RCC 7860 (cell line): Measurements from ENCODE around the gene NHSL2.

Experiments used
- DNase-seq: peaks from one replicate; pipeline ENCODE4 v3.0.0-alpha.2; 2015; ENCODE audit warnings: low spot score
- FAIRE-seq: peaks from 2 replicates; lab custom pipeline; 2012; peaks lifted over from hg19 to GRCh38; lab: Jason Lieb, UNC

Gene NHSL2

GRCh38 chrX:71989768-71990426 is 79.3 kb downstream of the NHSL2 start:
- peak; percentile 24 for DNase-seq
- FAIRE-seq = no peak

DNA sequence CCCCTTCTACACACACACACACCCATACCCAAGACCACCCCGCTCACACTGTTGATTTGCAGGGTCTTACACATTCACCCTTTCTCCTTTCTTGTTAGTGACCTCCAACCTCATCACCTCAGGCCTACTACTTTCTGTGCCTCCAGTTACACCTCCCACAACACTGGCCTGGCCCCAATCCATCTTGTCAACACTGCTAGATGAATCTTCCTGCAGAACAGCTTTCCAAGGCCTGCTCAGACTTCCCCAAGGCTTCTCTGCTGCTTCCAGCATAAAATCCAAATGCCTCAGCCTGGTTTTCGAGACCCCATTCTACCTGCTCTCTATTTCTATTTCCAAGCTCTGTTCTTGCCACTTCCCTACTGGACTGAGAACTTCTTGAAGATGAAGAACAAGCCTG is 79.9 kb downstream of the NHSL2 start:
- FAIRE-seq (no peak), DNase-seq (no peak)

- FAIRE-seq (no peak), DNase-seq (no peak)
Measured at GRCh38 chrX:71991164-71991563, 80.5 kb downstream of the NHSL2 start.

DNA sequence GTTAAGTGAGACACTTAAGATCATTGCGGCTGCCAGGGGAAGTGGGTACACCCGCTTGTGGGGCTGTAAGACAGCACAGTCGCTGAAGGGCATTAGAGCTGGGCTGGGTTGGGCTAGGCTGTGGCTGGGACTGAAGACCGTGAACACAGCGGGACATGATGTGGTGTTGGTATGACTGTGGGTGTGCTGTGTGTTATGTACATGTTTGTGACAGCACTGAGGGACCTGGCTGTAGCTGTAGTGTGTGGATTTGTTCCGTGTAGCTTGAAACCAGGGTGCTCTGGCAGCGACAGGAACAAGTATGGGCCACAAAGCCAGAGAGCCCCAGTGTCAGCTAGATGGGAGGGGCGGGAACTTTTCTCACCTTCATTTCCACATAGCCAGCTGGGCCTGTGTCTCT is 82.1 kb downstream of the NHSL2 start:
- DNase-seq = no peak

GRCh38 chrX:71993371-71993770 is 82.7 kb downstream of the NHSL2 start:
- no peak for FAIRE-seq
- no peak for DNase-seq

More for the DNA sequence above, 82.1 kb downstream of the NHSL2 start:
- no peak for FAIRE-seq

GRCh38 chrX:71994601-71995000 is 84.0 kb downstream of the NHSL2 start:
- DNase-seq (no peak), FAIRE-seq (no peak)

DNA sequence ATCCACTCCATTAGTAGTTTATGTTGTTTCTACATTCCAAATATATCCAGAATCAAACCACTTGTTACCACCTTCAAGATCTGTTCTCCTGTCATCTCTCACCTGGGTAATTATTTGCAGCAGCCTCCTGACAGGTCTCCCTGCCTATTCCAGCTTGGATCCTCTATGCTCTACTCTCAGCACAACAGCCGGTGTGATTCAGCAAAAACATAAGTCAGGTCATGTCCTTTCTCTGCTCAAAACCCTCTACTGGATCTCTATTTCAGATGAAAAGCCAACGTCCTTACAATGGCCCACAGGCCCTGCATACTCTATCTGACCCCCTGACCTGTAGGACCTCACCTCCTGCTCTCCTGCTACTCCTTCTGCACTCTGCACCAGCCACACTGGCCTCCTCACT is 84.5 kb downstream of the NHSL2 start:
- DNase-seq (no peak), FAIRE-seq (no peak)

- DNase-seq (no peak), FAIRE-seq (no peak)
Measured at GRCh38 chrX:71996136-71996535, 85.5 kb downstream of the NHSL2 start.

- no peak for FAIRE-seq
- DNase-seq = no peak
Measured at GRCh38 chrX:71996826-71997225, 86.2 kb downstream of the NHSL2 start.

DNA sequence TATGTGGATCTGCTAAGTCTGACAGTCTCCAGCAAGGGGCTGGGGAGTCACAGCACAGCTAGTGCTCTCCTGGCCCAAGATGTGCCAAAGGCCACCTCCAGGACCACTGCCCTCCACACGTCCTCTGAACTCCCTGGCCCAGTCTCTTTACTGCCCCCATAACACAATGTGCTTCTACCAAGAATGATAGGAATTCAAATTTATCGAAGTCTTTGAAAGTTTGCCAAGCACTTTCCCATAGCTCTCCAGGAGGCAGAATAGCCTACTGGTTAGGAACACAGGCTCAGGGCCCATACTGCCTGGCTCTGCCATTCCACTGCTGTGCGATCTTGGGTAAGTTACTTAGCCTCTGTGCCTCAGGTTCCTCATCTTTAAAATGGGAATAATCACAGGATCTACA is 86.7 kb downstream of the NHSL2 start:
- DNase-seq = no peak
- FAIRE-seq = no peak

- DNase-seq = peak; percentile 4
- FAIRE-seq = no peak
Measured at GRCh38 chrX:71998836-71999509, 88.3 kb downstream of the NHSL2 start.

GRCh38 chrX:71999535-71999934 is 88.9 kb downstream of the NHSL2 start:
- FAIRE-seq (no peak), DNase-seq (no peak)

DNA sequence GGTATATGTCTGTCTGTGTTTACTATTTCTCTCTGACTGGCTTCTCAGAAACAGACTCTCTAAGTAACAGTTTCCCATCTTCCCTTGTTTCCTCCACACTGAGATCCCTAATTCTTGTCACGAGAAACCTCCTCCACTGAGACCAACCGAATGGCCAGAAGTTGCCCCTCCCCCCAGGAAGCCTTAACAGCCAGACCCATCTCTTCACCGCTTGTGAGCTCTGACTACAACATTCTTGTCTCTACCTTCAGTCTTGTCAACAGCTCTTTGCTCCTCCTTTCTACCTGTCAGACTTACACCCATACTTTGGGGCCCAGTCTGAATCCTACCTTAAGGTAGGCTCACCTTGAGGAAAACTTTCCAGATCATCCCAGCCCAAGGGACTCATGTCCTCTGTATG is 90.8 kb downstream of the NHSL2 start:
- DNase-seq (no peak), FAIRE-seq (no peak)

GRCh38 chrX:72001906-72002305 is 91.3 kb downstream of the NHSL2 start:
- FAIRE-seq (no peak), DNase-seq (no peak)

- DNase-seq = no peak
Measured at GRCh38 chrX:72002875-72003274, 92.2 kb downstream of the NHSL2 start.

GRCh38 chrX:72003811-72004750 is 93.4 kb downstream of the NHSL2 start:
- FAIRE-seq (no peak), DNase-seq (peak; percentile 14)

More at GRCh38 chrX:72002875-72003274, 92.2 kb downstream of the NHSL2 start:
- no peak for FAIRE-seq

- no peak for FAIRE-seq
- no peak for DNase-seq
Measured at GRCh38 chrX:72005046-72005445, 94.4 kb downstream of the NHSL2 start.

DNA sequence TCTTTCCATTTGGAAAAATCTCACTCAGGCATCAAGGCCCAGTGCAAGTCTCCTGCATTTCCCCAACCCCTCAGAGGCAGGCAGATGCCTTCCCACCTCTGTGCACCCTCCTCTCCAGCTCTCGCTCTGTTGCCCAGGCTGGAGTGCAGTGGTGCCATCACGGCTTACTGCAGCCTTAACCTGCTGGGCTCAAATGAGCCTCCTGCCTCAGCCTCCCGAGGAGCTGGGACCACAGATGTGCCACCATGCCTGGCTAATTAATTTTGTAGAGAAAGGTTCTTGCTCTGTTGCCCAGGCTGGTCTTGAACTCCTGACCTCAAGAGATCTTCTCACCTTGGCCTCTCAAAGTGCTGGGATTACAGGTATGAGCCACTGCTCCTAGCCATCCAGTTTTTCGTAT is 95.8 kb downstream of the NHSL2 start:
- FAIRE-seq (no peak), DNase-seq (no peak)

DNA sequence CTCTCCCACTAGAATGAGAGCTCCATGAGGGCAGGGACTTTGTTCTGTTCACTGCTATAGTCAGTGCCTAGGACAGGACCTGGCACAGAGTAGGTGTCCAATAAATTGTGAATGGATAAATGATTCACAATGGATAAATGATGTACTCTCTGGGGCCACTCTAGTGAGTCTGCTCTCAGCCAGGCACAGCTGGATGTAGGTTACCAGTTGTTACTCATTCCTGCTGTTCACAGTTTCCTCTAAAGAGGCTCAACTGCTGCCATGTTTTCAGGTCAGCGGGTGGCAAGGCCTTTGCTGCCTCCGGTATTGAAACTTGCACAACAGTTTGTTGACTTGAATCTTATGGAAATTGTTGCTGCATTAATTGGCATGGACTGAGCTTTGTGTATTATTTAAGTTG is 99.1 kb downstream of the NHSL2 start:
- DNase-seq = no peak
- FAIRE-seq = no peak

DNA sequence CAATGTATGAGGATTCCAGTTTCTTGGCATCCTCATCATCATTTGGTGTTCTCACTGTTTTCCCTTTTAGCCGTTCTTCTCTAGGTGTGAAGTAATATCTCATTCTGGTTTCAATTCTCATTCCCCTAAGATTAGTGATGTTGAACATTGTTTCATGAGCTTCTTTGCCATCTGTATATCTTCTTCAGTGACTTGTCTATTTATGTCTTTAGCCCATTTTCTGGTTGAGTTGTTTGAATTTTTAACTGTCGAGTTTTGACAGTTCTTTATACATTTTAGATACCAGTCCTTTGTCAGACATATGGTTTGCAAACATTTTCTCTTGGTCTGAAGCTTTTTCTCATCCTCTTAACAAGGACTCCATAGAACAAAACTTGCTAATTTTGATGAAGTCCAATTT is 101.1 kb downstream of the NHSL2 start:
- DNase-seq = no peak
- FAIRE-seq = no peak

DNA sequence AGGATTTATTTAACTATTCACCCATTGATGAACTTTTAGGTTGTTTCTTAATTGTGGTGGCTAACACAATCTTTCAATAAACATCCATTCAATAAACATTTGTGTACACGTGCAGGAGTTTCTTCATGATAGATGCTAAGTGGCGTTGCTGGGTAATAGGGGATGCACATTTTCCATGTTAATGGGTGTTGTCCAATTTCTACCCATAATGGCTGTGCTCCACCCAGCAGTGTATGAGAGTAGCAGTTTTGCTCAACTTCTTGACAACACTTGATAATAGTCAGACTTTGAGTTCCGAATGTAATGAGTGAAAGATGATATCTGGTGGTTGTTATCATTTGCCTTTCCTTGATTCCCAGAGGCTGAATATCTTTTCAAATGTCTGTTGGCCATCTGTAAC is 104.7 kb downstream of the NHSL2 start:
- DNase-seq (no peak), FAIRE-seq (no peak)
